KG1 (cell line): ENCODE data around the gene FNBP1.
A peak's percentile ranks its signal among the peaks of the same experiment; 100 is the strongest.
"Not testable (repeated sequence)": the region's sequence is repeated elsewhere in the genome, so short reads cannot be mapped to it uniquely, and the experiment has no call there.

ENCODE experiments used
- DNase-seq: peaks from one replicate; lab custom pipeline; 2025; lab: John Stamatoyannopoulos, UW

Gene FNBP1

GRCh38 chr9:129953736-129954135 is 89.3 kb downstream of the FNBP1 start:
- DNase-seq, result no peak

GRCh38 chr9:129952337-129952736 is 90.7 kb downstream of the FNBP1 start:
- no peak for DNase-seq

- DNase-seq, result no peak
These were observed 93.2 kb downstream of the FNBP1 start for GRCh38 chr9:129949821-129950220.

- not testable (repeated sequence) for DNase-seq
These were observed 94.4 kb downstream of the FNBP1 start for GRCh38 chr9:129948626-129949025.

- DNase-seq, result no peak
These were observed 96.6 kb downstream of the FNBP1 start for GRCh38 chr9:129946246-129946995.

DNA sequence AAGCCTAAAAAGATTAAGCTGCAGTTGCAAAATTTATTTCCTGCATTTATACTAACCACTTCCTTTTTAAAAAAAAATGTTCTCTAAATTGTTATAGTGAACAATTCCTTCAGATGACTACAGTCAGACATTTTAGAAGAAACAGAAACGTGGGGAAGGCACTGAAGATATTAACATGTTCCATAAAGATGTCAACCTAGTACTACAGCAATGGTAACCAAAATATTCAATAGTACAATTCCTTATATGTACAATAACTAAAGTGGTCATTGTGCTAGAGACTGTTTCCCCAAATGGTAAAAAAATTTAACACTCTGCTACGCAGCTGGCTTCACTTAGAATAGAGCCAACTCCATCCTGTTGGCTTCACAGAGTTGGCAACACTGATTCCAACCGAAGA is 97.7 kb downstream of the FNBP1 start:
- DNase-seq, result peak; percentile 16

DNA sequence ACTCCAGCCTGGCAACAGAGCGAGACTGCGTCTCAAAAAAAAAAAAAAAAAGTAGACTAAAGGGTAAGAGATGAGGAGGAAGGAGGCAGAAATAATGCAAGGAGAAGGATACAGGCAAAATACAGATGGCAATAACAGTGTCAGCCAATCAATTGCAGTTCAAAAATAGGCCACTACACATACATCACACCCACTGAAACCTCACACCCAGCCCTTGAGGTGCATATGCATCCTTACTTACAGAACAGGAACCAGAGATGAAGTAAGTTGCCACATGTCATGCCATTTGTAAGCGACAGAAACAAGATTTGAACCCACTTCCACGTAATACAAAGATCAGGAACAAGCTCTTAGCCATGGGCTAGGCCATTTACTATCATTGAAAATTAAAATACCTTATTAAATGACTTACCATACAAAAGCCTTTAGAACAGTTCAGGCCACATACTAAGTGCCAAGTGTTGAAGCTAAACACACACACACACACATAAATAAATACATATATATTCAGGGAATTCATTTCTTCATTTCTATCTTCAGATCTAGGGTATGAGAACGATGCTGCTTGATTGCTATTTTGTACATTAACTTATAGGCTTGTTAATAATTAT is 98.4 kb downstream of the FNBP1 start:
- DNase-seq, result no peak

- no peak for DNase-seq
These were observed 103.6 kb downstream of the FNBP1 start for GRCh38 chr9:129939431-129939830.

DNA sequence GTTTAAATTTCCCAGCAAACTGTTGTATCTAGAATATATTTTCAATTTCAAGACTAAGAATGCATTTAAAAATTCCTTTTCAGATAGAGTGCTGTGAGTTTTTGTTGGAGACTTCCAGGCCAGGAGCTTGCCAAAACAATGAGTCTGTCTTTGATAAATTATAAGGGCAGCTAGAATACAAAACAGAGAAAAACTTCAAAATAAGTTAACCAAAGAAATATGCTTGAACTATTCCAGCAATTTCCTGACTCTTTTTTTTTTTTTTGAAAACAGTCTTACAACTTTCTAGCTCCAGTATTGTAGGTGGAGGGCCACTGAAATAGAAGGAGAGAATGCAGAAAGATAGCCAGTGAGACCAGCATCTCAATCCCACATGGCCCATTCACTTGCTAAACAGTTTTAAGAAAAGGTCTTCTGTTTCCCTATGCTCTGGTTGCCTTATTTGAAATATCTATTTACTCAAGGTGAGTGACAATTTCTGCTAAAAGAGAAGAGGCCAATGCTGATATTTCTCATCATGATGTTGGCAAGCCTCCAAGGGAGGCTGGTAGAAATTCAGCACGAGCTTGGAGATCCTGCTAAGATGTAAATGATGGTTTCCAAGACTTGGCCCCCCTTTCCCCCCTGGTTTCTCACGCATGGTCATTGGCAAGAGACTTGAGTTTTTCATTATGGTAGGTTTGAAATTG is 104.6 kb downstream of the FNBP1 start:
- no peak for DNase-seq

DNA sequence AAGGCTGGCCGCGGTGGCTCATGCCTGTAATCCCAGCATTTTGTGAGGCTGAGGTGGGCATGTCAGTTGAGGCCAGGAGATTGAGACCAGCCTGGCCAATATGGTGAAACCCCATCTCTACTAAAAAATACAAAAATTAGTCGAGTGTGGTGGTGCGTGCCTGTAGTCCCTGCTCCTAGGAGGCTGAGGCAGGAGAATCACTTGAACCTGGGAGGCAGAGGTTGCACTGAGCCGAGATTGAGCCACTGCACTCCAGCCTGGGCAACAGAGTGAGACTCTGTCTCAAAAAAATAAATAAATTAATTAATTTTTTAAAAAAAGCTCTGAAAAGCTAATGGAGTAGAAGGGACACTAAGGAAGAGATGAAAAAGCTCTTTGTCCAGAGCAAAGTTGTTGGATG is 105.1 kb downstream of the FNBP1 start:
- DNase-seq, result not testable (repeated sequence)

GRCh38 chr9:129936222-129936621 is 106.8 kb downstream of the FNBP1 start:
- no peak for DNase-seq

- no peak for DNase-seq
These were observed 108.2 kb downstream of the FNBP1 start for GRCh38 chr9:129934780-129935179.

- no peak for DNase-seq
These were observed 108.9 kb downstream of the FNBP1 start for GRCh38 chr9:129934041-129934591.

DNA sequence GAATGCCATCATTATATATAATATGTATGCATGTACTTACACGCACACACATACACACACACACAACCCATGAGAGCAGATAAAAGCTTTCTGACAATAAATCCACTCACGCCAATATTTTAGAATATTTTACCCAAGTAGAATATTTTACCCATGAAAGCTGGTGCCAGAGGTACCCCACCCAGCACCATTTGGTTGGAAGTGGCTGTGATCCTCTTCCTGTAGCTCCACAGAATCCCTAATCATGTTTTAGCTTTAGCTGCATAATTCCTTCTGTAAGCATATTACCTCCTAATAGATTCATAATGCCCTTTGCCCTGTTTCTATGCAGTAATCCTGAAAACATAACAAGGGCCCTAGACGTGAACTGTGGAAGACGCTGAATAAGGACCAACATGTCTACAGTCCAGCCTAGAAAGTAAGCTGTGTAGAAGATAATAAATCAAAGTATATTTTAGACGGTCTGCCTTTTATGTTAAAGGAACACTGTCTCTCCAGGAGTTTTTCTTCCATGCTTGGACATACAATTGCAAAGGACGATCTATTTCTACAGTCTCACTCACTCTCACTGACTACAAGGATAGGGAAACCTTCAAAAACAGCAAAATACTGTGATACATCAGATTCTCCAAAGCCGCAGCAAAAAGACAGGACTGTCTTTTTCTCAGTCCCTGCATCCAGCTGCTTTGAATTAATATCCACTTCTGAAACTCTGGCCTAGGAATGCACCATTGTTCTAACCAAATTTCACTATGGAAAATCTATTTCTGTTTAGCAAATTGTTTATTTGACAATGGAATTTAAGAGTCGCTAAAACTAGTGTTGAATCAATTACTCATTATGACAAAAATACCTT is 109.6 kb downstream of the FNBP1 start:
- no peak for DNase-seq

GRCh38 chr9:129932303-129933151 is 110.5 kb downstream of the FNBP1 start:
- no peak for DNase-seq

DNA sequence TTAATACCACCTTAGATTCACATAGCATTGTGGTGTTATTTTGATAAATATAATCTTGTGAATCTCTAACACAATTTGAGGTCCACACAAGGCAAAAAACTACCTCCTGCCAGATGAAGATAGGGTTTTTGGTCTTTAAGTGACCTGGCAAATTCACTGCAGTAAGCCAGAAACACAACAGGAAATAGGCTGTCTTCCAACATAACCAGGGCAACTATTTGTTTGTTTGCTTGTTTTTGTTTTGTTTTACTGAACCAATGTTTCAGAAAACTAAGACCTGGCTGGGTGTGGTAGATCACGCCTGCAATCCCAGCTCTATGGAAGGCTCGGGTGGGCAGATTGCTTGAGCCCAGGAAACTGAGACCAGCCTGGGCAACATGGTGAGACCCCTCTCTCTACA is 112.2 kb downstream of the FNBP1 start:
- DNase-seq, result no peak

DNA sequence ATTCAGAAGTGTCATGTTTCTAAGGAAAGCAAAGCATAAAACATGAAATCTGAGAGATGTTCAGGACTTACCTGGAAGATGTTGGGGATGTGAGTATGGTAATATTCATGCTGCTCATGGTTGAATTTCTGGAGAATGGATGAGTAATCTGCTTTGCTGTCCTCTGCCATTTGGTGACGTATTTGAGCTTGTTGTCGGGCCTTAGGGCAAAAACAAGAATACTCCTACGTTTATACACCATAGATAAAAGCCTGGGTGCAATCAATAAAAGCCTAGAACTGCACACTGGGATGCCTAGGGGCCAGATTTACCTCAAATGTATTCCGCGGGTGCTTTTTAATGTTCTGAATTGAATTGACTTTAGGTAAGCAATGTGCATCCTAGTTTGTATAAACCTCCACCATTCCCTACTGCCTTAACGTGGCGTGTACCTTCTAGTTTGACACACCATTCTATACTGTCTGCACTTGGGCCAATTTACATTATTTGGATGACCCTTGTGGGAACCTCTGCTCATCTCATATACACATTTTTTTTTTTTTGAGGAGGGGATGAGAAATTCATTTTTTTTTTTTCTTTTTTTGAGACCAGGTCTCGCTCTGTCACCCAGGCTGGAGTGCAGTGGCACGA is 113.4 kb downstream of the FNBP1 start:
- DNase-seq, result no peak

GRCh38 chr9:129923589-129923988 is 119.4 kb downstream of the FNBP1 start:
- no peak for DNase-seq

DNA sequence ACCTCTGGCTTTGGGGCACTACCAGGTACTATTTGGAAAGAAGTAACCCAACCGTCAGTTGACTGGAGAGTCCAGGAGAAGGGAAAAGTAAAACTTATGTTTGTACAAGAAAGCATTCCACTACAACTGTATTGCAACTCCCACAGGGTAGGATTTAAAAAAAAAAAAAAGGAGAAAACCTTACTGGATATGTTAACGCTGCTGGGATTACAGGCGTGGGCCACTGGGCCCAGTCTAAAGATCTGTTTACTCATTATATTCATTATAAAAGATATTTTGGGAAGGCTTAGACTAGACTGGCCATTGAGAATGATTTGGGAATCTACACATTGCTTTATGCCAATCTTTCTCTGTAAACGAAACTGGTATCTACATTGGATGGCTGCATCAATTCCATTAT is 121.1 kb downstream of the FNBP1 start:
- DNase-seq, result no peak

DNA sequence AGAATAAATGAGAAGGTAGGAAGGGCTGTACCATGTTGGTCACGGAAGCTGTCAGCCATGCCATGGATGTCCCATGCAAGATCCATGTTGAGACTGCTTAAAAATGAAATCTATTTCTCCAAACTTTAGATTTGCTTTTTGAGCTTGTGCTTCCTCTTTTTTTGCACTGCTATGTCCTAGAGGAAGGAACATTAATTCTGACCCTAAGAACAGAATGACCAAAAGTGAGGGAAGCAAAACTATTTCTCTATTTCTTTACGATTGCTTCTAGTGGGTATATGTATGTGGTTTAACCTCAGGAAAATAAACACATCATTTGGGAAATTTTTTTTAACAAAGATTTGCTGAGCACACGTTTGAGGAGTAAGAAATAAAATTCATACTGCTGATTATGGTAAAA is 123.1 kb downstream of the FNBP1 start:
- no peak for DNase-seq

DNA sequence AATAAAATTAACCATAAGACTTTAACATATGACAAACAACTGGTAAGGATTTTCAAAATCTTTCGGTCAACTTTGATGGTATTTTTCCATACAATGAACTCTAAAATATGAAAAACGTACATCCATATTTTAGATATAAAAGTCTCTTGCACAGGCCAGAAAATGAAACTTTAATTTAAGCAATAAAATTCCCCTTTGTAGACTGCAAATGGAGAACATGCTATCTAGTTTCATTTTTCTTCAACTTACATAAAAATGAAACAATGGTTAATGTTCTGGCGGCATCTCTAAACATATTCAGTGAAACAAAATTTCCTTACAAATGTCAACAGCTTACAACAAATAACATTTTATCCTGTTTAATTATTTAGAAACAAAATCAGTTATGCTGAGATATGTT is 123.7 kb downstream of the FNBP1 start:
- DNase-seq, result no peak
